HUES64 (cell line): Measurements from ENCODE around the gene PCDHB3.
"Not testable (repeated sequence)": the region's sequence is repeated elsewhere in the genome, so short reads cannot be mapped to it uniquely, and the experiment has no call there.

ENCODE experiments used
- H3K27ac ChIP-seq: 2 replicates; pipeline ENCODE4 v1.7.0; 2013; ENCODE audit warnings: low read depth, low read length, inconsistent platforms
- H3K27me3 ChIP-seq: 2 replicates; pipeline ENCODE4 v1.6.1; 2013; ENCODE audit warnings: mild to moderate bottlenecking, low read length; ENCODE audit not compliant: insufficient read depth
- H3K36me3 ChIP-seq: 2 replicates; pipeline ENCODE4 v1.6.1; 2013; ENCODE audit warnings: mild to moderate bottlenecking, low read length; ENCODE audit not compliant: insufficient read depth
- H3K4me1 ChIP-seq: 2 replicates; pipeline ENCODE4 v1.6.1; 2013; ENCODE audit warnings: mild to moderate bottlenecking, low read length, moderate library complexity; ENCODE audit not compliant: insufficient read depth
- H3K4me3 ChIP-seq: 2 replicates; pipeline ENCODE4 v1.5.1; 2013; ENCODE audit warnings: mild to moderate bottlenecking, low read length, moderate library complexity
- H3K9ac ChIP-seq: 2 replicates; pipeline ENCODE4 v1.6.1; 2013; ENCODE audit warnings: mild to moderate bottlenecking, low read depth, low read length
- H3K9me3 ChIP-seq: 2 replicates; pipeline ENCODE4 v1.6.1; 2013; ENCODE audit warnings: low read depth, low read length; ENCODE audit not compliant: insufficient read depth
- WGBS: fragments of 150-250, 120-280 bp; methylation state at CpG from one replicate; pipeline ENCODE4 v1.1.7; 2013; ENCODE audit warnings: missing lambda C conversion rate; 5-methylcytosine and 5-hydroxymethylcytosine counted together

PCDHB3 gene

GRCh38 chr5:141135718-141136266, 35.5 kb downstream of the PCDHB3 start:
- H3K27me3 ChIP-seq: no peaks in the 10 kb centered on the region
- 95% methylated on average over 19 of the region's 19 CpGs for WGBS
- H3K4me1 ChIP-seq: no peaks in the 10 kb centered on the region
- H3K9ac ChIP-seq: no peak overlapping the region
- peak overlapping the region; percentile 46; the same call in 1 of the 2 replicates for H3K4me3 ChIP-seq
- no peaks in the 10 kb centered on the region for H3K36me3 ChIP-seq
- no peak overlapping the region for H3K27ac ChIP-seq
- peaks cover 33% of the 10 kb centered on the region for H3K9me3 ChIP-seq

DNA sequence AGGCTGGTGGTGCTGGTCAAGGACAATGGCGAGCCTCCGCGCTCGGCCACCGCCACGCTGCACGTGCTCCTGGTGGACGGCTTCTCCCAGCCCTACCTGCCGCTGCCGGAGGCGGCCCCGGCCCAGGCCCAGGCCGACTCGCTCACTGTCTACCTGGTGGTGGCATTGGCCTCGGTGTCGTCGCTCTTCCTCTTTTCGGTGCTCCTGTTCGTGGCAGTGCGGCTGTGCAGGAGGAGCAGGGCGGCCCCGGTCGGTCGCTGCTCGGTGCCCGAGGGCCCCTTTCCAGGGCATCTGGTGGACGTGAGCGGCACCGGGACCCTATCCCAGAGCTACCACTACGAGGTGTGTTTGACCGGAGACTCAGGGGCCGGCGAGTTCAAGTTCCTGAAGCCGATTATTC, 37.1 kb downstream of the PCDHB3 start:
- 97% methylated on average over 34 of the region's 34 CpGs for WGBS
- not testable (repeated sequence) for H3K4me1 ChIP-seq, H3K27me3 ChIP-seq, H3K4me3 ChIP-seq, H3K27ac ChIP-seq, H3K36me3 ChIP-seq, H3K9ac ChIP-seq
- H3K9me3 ChIP-seq: peaks cover 33% of the 10 kb centered on the region

- Histone ChIP-seq H3K27ac (no peak within 1 kb of the TSS), H3K36me3 (no peaks in the 10 kb centered on the region), H3K4me1 (no peaks in the 10 kb centered on the region), H3K9me3 (peaks cover 9% of the 10 kb centered on the region; the same call in 1 of the 2 replicates), H3K4me3 (no peak within 1 kb of the TSS), H3K27me3 (no peaks in the 10 kb centered on the region), H3K9ac (no peak within 1 kb of the TSS)
- 88% methylated on average over 18 of the region's 18 CpGs for WGBS
Measured at GRCh38 chr5:141149812-141150211, 49.5 kb downstream of the PCDHB3 start, which contains the start of gene PCDHB6. PCDHB6 (plus strand) TSS chr5:141150057; CDS start chr5:141150258, 201 bp downstream.

GRCh38 chr5:141150224-141150992, 50.1 kb downstream of the PCDHB3 start:
- Histone ChIP-seq H3K27me3 (no peaks in the 10 kb centered on the region), H3K27ac (no peak overlapping the region), H3K9me3 (peaks cover 9% of the 10 kb centered on the region; the same call in 1 of the 2 replicates), H3K36me3 (no peaks in the 10 kb centered on the region), H3K4me3 (no peak overlapping the region), H3K4me1 (no peaks in the 10 kb centered on the region), H3K9ac (no peak overlapping the region)
- WGBS: 95% methylated on average over 33 of the region's 33 CpGs

DNA sequence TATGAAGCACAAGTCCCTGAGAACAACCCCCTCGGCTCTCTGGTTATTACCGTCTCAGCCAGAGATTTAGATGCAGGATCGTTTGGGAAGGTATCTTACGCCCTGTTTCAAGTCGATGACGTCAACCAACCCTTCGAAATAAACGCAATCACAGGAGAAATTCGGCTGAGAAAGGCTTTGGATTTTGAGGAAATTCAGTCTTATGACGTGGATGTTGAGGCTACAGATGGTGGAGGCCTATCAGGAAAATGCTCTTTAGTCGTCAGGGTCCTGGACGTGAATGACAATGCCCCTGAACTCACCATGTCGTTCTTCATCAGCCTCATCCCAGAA, 50.7 kb downstream of the PCDHB3 start:
- Histone ChIP-seq H3K9me3 (peaks cover 9% of the 10 kb centered on the region; the same call in 1 of the 2 replicates), H3K27ac (no peak overlapping the region), H3K27me3 (no peaks in the 10 kb centered on the region), H3K36me3 (no peaks in the 10 kb centered on the region), H3K9ac (no peak overlapping the region), H3K4me3 (no peak overlapping the region), H3K4me1 (no peaks in the 10 kb centered on the region)
- WGBS: 93% methylated on average over 13 of the region's 13 CpGs

DNA sequence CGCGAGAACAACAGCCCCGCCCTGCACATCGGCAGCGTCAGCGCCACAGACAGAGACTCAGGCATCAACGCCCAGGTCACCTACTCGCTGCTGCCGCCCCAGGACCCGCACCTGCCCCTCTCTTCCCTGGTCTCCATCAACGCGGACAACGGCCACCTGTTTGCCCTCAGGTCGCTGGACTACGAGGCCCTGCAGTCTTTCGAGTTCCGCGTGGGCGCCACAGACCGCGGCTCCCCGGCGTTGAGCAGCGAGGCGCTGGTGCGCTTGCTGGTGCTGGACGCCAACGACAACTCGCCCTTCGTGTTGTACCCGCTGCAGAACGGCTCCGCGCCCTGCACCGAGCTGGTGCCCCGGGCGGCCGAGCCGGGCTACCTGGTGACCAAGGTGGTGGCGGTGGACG, 51.4 kb downstream of the PCDHB3 start:
- not testable (repeated sequence) for H3K27me3 ChIP-seq, H3K4me3 ChIP-seq, H3K4me1 ChIP-seq, H3K36me3 ChIP-seq, H3K9ac ChIP-seq, H3K27ac ChIP-seq
- H3K9me3 ChIP-seq: peaks cover 14% of the 10 kb centered on the region
- WGBS: 97% methylated on average over 34 of the region's 41 CpGs

- not testable (repeated sequence) for H3K4me3 ChIP-seq, H3K27ac ChIP-seq, H3K27me3 ChIP-seq, H3K4me1 ChIP-seq, H3K9ac ChIP-seq, H3K36me3 ChIP-seq
- WGBS: 96% methylated on average over 36 of the region's 36 CpGs
- H3K9me3 ChIP-seq: peaks cover 17% of the 10 kb centered on the region
Measured at GRCh38 chr5:141152096-141152495, 51.8 kb downstream of the PCDHB3 start.
